Measurements from ENCODE around the gene SPATA21. TPM values are rescaled to one million over a fixed set of nuclear protein-coding genes. Genes with fewer than 3 reads are reported as not detected.

SPATA21 gene
- total and polyA plus RNA-seq, 7 donors = under 0.01 to 0.23 (median 0.17) TPM; not detected in 4

- no peak for DNase-seq
- H3K27ac ChIP-seq = no peak overlapping the region
- no peaks in the 10 kb centered on the region for H3K4me1 ChIP-seq
- WGBS, 2 donors = 95 to 97% methylated on average over 4 of the region's 4 CpGs
- no peaks in the 10 kb centered on the region for H3K27me3 ChIP-seq
- intact Hi-C loops (cut with DNase I) = loop anchor here (10.0 kb wide), 1 partner anchor 166 kb away; the partner anchor contains the start of gene NBPF1
- TF ChIP-seq EP300 (IDR thresholded peaks at IDR 0.05) = no peak
- no peak for TF ChIP-seq POLR2AphosphoS5 (IDR thresholded peaks at IDR 0.05)
- TF ChIP-seq POLR2A (IDR thresholded peaks at IDR 0.05) = no peak
- TF ChIP-seq, protein P1, sequence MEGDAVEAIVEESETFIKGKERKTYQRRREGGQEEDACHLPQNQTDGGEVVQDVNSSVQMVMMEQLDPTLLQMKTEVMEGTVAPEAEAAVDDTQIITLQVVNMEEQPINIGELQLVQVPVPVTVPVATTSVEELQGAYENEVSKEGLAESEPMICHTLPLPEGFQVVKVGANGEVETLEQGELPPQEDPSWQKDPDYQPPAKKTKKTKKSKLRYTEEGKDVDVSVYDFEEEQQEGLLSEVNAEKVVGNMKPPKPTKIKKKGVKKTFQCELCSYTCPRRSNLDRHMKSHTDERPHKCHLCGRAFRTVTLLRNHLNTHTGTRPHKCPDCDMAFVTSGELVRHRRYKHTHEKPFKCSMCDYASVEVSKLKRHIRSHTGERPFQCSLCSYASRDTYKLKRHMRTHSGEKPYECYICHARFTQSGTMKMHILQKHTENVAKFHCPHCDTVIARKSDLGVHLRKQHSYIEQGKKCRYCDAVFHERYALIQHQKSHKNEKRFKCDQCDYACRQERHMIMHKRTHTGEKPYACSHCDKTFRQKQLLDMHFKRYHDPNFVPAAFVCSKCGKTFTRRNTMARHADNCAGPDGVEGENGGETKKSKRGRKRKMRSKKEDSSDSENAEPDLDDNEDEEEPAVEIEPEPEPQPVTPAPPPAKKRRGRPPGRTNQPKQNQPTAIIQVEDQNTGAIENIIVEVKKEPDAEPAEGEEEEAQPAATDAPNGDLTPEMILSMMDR (IDR thresholded peaks at IDR 0.05) = no peak
- no peak overlapping the region for H3K4me3 ChIP-seq
- peaks cover 16 to 98% (median 58%) of the 10 kb centered on the region in 4 donors for H3K36me3 ChIP-seq
- no peaks in the 10 kb centered on the region for H3K9me3 ChIP-seq
These were observed 11.8 kb upstream of the SPATA21 start for GRCh38 chr1:16449065-16449464.

DNA sequence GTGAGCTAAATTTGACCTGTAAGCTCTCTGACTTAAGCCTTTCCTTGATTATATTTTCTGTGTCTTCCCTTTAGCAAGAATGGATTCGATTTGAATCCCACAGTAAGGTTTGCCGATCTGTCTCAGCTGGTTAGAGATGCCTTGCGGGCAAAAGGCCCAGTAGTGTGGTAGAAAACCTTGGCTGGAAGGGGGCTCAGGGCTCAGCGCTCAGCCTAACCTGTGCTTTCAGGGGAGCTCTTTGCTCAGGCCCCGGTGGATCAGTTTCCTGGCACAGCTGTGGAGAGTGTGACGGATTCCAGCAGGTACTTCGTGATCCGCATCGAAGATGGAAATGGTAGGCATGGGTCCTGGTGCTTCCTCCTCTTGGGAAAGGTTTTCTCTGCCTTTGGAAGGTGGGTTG, 10.4 kb upstream of the SPATA21 start:
- no peak for DNase-seq
- Histone ChIP-seq H3K4me3 (no peak overlapping the region), H3K27me3 (no peaks in the 10 kb centered on the region), H3K9me3 (no peaks in the 10 kb centered on the region), H3K27ac (no peak overlapping the region), H3K36me3 (peaks cover 16 to 92% (median 51%) of the 10 kb centered on the region in 4 donors), H3K4me1 (peaks cover 0 to 13% (median 6%) of the 10 kb centered on the region in 4 donors)
- no peak for TF ChIP-seq POLR2AphosphoS5 (IDR thresholded peaks at IDR 0.05)
- TF ChIP-seq, protein P1 (IDR thresholded peaks at IDR 0.05) = no peak
- TF ChIP-seq EP300 (IDR thresholded peaks at IDR 0.05) = no peak
- no peak for TF ChIP-seq POLR2A (IDR thresholded peaks at IDR 0.05)
- 97 to 98% methylated on average over 9 of the region's 9 CpGs for WGBS, 2 donors
- intact Hi-C loops (cut with DNase I) = loop anchor here (10.0 kb wide), 1 partner anchor 167 kb away; the partner anchor contains the start of gene NBPF1

DNA sequence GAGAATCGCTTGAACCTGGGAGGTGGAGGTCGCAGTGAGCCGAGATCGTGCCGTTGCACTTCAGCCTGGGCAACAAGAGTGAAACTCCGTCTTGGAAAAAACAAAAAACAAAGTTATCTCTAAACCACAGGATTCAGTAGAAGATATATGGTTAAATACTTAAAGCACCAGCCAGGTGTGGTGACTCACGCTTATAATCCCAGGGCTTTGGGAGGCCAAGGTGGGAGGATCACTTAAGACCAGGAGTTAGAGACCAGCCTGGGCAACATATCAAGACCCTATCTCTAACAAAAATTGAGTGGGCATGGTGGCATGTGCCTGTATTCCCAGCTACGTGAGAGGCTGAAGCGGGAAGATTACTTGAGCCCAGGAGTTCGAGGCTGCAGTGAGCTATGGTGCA, 8.9 kb upstream of the SPATA21 start:
- H3K27ac ChIP-seq = no peak overlapping the region
- 93 to 98% methylated on average over 10 of the region's 10 CpGs for WGBS, 2 donors
- H3K9me3 ChIP-seq = no peaks in the 10 kb centered on the region
- no peak overlapping the region for H3K4me3 ChIP-seq
- no peaks in the 10 kb centered on the region for H3K27me3 ChIP-seq
- intact Hi-C loops (cut with DNase I) = loop anchor here (10.0 kb wide), 1 partner anchor 169 kb away; the partner anchor contains the start of gene NBPF1
- H3K36me3 ChIP-seq = peaks cover 16 to 77% (median 41%) of the 10 kb centered on the region in 4 donors
- DNase-seq = no peak
- TF ChIP-seq POLR2A (IDR thresholded peaks at IDR 0.05) = no peak
- no peak for TF ChIP-seq EP300 (IDR thresholded peaks at IDR 0.05)
- no peak for TF ChIP-seq POLR2AphosphoS5 (IDR thresholded peaks at IDR 0.05)
- TF ChIP-seq, protein P1 (IDR thresholded peaks at IDR 0.05) = no peak
- peaks cover 0 to 28% (median 19%) of the 10 kb centered on the region in 4 donors for H3K4me1 ChIP-seq

DNA sequence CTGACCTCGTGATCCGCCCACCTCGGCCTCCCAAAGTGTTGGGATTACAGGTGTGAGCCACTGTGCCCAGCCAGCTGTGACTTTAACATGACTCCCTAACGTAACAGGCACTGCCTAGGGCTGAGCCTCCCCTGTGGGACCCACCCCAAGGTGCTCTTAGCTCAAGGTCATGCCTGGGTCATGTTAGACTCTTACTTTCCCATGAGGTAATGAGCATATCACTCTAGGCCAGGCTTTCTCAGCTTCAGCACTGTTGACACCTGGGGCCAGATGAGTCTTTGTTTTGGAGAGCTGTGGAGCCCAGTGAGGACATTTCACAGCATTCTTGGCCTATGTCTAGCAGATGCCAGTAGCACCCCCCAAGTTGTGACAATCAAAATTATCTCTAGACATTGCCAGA, 7.8 kb upstream of the SPATA21 start:
- Histone ChIP-seq H3K4me3 (no peak overlapping the region), H3K27me3 (no peaks in the 10 kb centered on the region), H3K27ac (no peak overlapping the region), H3K36me3 (peaks cover 16 to 66% (median 34%) of the 10 kb centered on the region in 4 donors), H3K9me3 (no peaks in the 10 kb centered on the region), H3K4me1 (peaks cover 0 to 35% (median 23%) of the 10 kb centered on the region in 4 donors)
- WGBS, 2 donors = 91 to 95% methylated on average over 4 of the region's 4 CpGs
- TF ChIP-seq POLR2A (IDR thresholded peaks at IDR 0.05) (no peak), POLR2AphosphoS5 (IDR thresholded peaks at IDR 0.05) (no peak), EP300 (IDR thresholded peaks at IDR 0.05) (no peak)
- TF ChIP-seq, protein P1 (IDR thresholded peaks at IDR 0.05) = no peak
- DNase-seq = no peak
- intact Hi-C loops (cut with DNase I) = loop anchor here (10.0 kb wide), 1 partner anchor 170 kb away; the partner anchor contains the start of gene NBPF1
